NCI-H460 (cell line): ENCODE data around the gene RWDD3. TPM values are rescaled to one million over a fixed set of nuclear protein-coding genes. Genes with fewer than 3 reads are reported as not detected.
A peak's percentile ranks its signal among the peaks of the same experiment; 100 is the strongest.

Source experiments
- DNase-seq: peaks from one replicate; pipeline ENCODE4 v3.0.0-alpha.2; 2016; ENCODE audit warnings: low read depth; ENCODE audit errors: extremely low read depth
- polyA plus RNA-seq: library from polyadenylated mRNA; depleted of rRNA; stranded (reverse); fragments of >200 nt; gene quantifications from 2 replicates; pipeline ENCODE4 v1.2.3, GENCODE V29; 2014; cell fraction: nucleus; rRNA removed
- total RNA-seq: library from RNA; depleted of rRNA; stranded (reverse); fragments of >200 nt; shearing (Covaris generic); gene quantifications from 2 replicates; pipeline ENCODE4 v1.2.3, GENCODE V29; 2014; rRNA removed

Gene RWDD3, protein sequence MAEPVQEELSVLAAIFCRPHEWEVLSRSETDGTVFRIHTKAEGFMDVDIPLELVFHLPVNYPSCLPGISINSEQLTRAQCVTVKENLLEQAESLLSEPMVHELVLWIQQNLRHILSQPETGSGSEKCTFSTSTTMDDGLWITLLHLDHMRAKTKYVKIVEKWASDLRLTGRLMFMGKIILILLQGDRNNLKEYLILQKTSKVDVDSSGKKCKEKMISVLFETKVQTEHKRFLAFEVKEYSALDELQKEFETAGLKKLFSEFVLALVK
- total RNA-seq = 7.9 and 13.2 TPM in 2 replicates
- 13.9 and 25.3 TPM in 2 replicates for polyA plus RNA-seq

DNA sequence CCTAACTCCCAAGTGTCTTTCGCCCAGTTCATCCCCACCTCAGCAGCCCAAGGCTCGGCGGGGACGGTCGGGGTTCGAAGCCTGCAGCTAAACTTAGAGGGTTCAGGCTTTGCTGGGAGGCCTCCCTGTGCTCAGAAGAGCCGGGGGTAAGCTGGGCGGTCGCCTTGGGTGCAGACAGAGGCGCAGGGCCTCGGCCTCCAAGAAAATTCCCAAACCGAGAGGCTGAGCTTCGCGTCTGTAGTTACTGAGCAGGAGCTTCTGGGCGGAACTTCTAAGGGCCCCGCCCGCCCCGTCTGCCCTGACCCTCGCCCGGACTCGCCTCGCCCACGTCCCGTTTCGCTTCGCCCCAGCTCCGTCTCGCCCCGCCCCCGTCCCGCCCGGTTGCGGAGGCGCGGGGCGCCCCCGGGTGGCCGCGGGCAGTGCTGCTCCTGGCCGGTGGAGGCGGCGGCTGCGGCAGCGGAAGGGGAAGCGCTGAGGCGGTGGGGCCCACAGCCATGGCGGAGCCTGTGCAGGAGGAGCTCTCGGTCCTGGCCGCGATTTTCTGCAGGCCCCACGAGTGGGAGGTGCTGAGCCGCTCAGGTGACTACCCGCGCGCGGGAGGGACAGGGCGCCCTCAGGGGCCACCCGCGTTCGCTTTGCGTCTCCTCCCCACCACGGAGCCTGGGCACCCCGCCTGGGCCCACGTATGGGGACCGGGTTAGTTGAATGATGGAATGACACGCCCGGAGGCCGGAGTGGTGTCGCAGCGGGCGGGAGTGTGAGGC is at the start of gene RWDD3:
Gene RWDD3 (plus strand): TSS at position 474 of the 764 bp plus-strand sequence. CDS start 21 bp downstream, at position 495.
- DNase-seq = peak; percentile 80

DNA sequence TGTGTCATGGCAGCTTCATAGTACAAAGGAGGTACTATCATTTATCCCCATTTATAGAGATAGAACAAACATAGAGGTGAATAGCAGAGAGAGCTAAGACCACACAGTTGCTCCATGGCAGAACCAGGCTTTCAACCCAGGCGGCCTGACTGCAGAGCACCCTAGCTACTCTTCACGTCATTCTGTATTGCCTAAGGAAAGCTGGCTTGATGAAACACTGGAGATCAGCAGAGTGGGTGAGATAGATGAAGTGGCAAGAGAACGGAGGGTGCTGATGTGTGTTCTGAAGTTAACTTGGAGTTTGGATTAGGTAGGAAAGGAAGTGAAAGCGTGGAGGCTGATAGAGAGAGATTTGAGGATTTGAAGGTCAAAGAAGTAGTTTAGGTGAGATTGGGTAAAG is 47.9 kb upstream of the RWDD3 start:
- DNase-seq = no peak

DNA sequence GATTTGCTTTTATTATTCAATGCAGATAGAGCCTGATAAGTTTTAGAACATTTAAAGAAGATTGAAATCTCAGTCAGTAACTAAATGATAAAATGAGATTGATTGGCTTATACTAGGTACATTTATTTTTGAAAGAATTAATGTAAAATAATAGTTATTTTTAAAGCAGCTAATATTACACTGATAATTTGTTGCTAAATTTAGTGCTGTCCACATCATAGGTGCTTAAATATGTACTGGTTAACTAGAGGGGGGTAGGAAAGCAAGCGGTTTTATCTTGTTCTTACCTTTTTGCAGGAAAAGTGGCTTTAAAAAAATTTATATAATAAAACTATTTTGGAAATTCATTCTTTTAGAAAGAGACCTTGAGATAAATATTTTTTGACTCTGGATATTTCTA is 40.4 kb upstream of the RWDD3 start:
- no peak for DNase-seq

DNA sequence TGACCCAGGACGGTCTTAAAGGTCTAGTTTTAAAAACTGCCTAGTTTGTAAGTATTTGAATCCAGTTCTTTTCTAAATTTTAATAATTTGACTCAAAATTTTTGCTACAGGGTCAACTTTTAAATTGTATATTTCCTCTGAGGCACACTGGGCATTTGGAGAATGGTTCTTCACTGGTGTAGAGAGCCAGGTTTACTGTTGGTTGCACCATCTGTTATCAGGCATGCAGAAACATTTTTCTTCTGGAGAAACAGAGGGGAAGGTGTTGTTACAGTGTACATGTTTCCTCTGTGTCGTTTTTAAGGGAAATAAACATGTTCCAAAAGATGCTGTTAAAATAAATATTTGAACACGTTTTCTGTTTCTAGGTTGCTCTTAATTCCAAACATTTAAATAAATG is 39.0 kb upstream of the RWDD3 start:
- no peak for DNase-seq

DNA sequence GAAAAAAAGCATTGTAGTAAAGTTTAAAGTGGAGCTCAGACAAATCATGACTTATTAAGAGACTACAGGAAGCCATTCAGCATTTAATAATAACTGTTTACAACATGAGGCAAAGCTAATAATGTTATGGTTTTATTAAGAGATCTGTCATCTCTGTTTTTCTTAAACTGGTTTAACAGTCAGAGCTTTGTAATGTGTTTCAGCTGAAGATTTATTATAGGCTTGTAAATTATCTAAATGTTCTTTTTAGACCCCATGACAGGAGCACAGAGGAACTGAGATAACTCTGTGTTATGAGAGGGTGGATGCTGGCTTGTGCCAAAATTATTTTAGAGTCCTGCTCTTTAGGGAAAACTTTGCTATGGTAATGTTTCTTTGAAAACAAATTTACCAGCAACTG is 38.0 kb upstream of the RWDD3 start:
- no peak for DNase-seq

DNA sequence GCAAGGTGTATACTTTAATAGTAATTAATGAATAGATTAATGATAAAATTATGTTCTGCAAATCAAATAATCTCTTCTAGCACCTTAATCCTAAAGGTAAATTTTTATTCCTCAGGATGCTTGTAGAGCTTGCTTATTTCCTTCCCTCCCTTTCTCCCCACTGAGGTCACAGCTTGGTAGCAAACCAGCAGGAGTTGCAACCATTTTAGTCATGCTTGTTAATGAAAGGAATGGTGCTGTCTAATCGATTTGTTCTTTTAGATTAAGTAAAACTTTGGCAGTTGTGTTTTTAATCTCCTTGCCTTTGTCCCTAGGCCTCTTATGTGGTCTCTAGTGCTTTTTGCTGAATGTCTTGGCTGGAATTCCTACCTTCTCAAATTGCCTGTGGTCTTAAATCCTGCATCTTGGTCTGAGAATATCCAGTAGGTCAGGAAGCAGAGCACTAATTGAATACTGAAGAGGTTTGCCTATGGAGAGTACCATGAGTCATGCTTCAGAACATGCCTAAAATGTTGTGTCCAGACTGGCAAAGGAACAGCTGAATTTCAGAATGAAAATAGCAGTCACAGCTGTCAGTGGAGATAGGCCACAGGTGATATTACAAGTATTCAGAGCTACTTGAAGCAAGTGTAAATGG is 36.3 kb upstream of the RWDD3 start:
- no peak for DNase-seq

DNA sequence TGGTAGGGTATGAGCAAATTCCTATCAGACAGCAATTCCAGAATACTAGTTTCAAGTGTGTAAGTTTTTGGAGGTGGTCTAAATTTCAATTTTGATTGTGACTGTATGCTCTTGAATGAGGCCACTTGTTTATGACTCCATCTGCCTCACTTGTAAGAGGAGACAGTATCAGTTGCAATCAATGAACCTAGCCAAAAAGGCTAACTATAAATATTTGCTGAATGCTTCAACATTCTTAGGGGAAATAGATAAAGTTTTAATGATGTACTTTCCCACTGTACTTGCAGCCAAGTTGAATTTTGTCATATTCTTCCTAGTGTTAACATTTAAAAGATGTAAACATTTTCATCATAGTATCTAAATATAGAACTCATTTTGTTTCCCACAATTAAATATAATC is 32.1 kb upstream of the RWDD3 start:
- DNase-seq = no peak

DNA sequence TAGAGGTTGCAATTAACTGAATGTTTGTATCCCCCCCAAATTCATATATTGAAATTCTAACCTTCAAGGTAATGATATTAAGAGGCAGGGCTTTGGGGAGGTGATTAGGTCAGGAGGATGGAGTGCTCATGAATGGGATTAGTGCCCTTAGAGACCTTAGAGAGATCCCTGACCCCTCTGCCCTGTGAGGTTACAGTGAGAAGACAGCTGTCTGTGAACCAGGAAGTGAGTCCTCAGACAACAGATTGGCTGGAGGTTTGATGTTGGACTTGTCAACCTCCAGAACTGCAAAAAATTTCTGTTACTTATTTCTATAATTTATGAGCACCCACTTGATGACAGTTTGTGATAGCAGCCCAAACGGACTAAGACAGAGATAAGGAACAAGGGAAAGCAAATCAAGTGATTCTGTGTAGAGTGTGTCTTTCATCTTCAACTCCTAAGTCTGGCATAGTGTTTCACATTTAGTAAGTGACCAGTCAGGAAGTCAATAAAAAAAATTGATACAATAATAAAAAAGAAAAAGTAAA is 30.0 kb upstream of the RWDD3 start:
- DNase-seq = no peak

DNA sequence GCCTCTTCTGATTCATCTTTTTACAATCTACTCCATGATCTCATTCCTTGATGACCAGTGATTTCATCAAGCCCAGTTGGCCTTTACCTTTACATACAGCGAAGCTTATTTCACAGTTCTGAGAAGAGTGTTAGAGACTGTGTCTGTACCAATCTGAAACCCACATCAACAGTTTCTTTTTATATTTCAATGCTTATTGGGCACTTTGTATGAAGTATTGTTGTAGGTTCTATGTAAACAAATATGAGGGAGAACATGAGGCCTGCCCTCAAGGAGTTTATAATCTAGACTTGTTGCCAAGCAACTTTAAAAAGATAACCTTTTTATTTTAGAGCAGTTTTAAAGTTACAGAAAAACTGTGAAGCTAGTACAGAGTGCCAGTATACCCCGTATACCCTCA is 27.5 kb upstream of the RWDD3 start:
- no peak for DNase-seq

DNA sequence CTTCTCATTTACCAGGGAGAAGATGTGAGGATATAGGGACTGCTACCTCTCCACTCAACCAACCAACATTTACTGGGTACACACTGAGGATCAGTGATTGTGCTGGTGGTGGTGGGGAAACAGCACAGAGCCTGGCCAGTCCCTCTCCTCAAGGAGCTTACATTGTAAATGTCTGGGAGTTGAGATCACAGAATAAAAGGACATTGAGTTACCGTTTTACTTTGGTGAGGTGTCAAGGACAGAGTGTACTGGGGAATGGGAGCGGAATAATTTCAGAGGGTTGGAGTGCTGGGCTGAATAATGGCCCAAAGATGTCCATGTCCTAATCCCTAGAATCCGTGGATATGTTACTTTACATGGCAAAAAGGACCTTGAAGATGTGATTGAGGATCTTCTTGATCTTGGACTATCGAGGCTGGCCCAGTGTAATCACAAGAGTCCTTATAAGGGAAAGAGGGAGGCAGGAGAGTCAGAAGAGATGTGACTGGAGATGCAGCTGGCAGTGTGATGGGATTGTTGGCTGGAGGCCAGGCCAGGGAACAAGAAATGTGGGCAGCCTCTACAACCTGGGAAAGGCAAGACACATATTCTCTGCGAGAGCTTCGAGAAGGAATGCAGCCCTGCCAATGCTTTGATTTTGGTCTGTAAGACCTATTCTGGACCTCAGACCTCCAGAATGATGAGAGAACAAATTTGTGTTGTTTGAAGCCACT is 26.6 kb upstream of the RWDD3 start:
- no peak for DNase-seq

DNA sequence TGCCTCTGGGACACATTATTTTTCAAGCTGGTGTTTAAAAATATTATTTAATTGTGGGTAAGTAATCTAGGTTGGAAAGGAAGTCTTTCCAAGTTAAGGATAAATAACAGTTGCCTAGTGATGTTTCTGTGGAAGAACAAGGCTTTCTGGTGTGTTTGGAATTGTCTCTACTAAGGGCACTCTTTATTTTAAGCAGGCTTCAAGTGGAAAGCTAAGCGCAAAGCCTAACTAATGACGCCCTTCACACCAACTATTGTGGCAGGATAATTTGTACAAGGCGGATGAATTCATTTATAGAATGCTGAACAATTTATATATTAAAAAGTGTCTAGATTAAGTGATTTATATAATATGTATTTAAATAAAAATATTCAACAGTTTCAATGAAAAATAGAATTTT is 25.1 kb upstream of the RWDD3 start:
- no peak for DNase-seq

DNA sequence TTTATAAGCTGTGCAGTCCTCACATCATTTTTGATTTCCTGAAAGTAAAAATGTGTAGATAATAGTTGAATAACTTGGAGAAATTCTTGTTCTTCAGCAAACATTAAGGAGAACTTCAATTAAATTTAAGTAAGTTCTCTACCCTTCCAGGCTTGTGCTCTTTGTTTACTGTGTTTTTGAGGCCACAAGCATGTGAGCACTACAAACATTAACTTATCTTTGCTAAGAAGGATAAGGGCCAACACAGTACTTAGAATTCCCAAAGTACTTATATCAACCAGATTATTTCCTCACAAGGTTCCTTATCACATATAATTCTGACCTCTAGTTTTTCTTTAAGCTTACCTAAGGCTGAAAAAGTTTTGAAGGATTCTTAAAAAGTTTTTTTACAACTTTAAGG is 24.7 kb upstream of the RWDD3 start:
- no peak for DNase-seq

DNA sequence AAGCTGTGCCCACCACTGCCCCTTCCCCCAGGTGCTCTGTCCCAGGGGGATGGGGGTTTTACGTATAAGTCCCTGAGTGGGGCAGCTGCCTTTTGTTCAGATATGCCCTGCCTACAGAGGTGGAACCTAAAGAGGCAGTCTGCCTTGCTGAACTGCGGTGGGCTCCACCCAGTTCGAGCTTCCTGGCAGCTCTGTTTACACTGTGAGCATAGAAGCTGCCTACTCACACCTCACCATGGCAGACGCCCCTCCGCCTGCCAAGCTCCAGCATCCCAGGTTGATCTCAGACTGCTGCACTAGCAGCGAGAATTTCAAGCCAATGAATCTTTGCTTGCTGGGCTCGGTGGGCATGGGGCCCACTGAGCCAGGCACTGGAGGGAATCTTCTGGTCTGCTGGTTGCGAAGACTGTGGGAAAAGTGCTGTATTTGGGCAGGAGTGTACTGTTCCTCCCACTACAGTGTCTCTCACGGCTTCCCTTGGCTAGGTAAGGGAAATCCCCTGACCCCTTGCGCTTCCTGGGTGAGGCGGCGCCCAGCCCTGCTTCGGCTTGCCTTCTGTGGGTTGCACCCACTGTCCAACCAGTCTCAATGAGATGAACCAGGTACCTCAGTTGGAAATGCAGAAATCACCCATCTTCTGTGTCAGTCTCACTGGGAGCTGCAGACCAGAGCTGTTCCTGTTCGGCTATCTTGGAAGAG is 17.6 kb upstream of the RWDD3 start:
- no peak for DNase-seq

DNA sequence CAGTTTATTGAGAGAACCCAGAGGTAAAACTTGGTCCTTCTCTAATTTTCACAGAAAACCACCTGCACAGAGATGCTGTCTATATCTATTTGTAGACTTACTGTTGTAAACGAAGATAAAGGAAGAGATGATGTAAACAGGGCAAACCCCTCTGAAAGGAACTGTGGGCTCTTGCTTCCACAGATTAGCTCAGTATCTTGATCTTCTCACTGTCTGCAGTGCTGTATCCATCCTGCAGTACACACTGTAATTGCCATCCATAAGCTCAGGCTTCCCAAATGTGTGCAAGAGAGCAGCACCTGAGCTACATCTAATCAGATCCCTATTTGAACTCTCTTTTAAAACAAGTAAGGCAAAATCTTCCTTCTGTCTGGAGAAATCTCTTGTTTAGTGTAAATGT is 16.6 kb upstream of the RWDD3 start:
- no peak for DNase-seq

DNA sequence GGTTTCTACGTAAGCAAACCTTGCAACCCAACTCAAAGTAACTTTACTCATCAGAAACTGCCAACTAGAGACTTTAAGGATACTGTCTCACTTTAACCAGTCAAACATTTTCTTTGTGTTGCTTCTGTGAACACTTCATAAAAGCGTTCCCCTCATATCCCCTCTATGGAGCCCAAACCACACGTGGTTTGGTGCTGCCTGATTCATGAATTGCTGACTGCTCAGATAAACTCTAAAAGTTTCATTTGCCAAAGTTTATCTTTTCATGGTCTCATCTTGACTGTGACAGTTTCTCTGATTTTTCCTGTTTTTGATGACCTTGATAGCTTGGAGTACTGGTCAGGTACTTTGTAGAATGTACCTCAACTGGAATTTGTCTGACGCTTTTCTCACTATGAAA is 14.6 kb upstream of the RWDD3 start:
- DNase-seq = no peak

DNA sequence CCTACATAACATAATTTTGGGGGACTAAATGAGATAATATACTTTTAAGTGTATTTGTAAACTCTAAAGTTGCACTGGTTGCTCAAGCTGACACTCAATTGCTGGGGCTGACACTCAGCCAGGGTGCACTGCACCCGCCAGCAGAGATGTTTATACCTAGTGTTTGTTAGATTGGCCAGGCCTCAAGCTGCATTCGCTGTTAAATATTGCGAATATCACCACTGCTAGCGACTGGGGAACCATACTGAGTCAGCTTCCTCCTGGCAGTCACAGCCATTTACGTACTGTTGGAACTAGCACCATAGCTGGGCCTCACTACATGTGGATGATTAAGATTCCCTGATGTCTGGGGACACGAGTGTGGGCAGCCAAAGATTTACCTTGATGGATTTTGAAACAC is 12.7 kb upstream of the RWDD3 start:
- no peak for DNase-seq

DNA sequence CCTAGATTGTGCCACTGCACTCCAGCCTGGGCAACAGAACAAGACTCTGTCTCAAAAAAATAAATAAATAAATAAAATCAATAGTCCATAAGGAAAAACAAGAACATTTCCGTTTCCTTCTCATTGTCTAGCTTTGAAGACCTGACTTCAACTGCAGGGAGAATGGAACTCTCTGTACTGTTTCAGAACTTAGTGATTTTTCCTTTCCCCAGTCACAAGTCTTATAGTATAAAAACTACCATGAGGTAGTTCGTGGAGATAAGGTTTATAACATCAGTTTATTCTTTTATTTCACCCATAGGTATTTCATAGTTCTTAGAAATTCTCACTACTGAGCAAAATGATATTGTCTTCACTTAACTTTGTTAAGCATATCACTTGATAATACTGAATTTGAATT is 11.4 kb upstream of the RWDD3 start:
- no peak for DNase-seq

DNA sequence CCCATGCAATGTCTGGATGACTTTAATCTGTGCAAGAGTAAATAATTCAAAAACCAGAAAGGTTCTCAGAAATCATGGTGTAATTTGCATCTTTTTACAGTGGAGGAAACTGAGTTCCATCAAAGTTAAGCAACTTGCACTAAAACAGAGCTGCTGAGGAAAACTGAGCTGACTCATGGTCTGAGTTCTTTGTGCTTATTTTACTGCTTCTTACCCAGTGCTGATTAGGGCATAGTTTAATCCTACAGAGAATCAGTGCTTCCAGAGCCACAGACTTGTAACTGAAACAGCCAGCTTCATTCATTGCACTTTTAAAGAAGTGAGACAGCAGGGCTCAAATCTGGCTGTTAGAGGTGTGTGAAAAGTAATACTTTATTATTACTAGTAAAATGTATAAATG is 10.9 kb upstream of the RWDD3 start:
- no peak for DNase-seq

DNA sequence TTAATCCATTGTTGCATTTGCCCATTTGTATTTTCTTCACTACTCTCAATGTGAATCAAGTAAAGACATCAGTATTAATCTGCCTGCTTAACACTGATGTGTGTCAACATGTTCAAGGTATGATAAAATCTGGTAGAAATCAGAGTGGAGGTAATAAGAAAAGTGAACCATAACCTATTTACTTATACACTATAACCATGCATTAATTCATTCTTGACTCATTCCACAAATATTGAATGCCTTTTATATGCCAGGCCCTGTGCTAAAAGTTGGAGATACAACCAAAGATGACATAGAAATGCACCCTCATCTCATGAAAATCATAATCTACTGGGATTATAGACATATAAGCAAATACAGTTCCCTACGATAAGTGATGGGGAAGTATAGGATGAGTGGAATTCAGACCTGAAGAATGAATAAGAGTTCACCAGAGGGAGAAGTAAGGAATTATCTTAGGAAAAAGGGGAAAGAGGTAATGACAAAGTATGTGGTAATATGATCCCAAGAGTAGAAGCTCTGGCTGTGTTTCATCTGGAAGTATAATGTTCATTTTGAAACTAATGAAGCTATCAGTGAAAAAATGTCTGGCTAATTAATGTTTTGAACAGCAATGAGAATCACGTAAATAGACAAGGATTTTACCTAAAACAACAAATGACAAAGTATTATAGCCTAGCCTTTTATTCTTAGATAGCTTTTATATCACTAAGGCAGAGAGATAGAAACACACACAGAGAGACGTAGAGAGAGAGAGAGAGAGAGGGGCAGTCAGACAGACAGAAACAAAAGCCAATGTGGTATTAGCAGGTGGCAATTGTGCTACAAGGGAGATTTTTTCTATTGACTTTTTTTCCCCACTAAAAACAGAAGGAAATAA is 7.0 kb upstream of the RWDD3 start:
- DNase-seq = no peak
